G401.6 (cell line): ENCODE data around the gene GBGT1.

ENCODE experiments used
- FAIRE-seq: peaks from 2 replicates; lab custom pipeline; 2012; peaks lifted over from hg19 to GRCh38; lab: Jason Lieb, UNC

Gene GBGT1

GRCh38 chr9:133162861-133163503 lies 732 bp downstream of the GBGT1 start:
- FAIRE-seq, result no peak

- no peak for FAIRE-seq
These were observed 2.2 kb downstream of the GBGT1 start for GRCh38 chr9:133161547-133161950.

GRCh38 chr9:133160742-133161546 lies 2.8 kb downstream of the GBGT1 start:
- FAIRE-seq, result peak; percentile 83

- FAIRE-seq, result no peak
These were observed 5.0 kb downstream of the GBGT1 start for GRCh38 chr9:133158695-133159094.

- no peak for FAIRE-seq
These were observed 8.6 kb downstream of the GBGT1 start for GRCh38 chr9:133155156-133155555.

- FAIRE-seq, result no peak
These were observed 9.4 kb downstream of the GBGT1 start for GRCh38 chr9:133154097-133154989.

- FAIRE-seq, result no peak
These were observed 10.3 kb downstream of the GBGT1 start for GRCh38 chr9:133153227-133154096.

GRCh38 chr9:133151601-133152525 lies 11.9 kb downstream of the GBGT1 start:
- FAIRE-seq, result no peak

- no peak for FAIRE-seq
These were observed 12.7 kb downstream of the GBGT1 start for GRCh38 chr9:133151041-133151440.

GRCh38 chr9:133149130-133150015 lies 14.3 kb downstream of the GBGT1 start:
- FAIRE-seq, result no peak

GRCh38 chr9:133148199-133149129 lies 15.2 kb downstream of the GBGT1 start:
- FAIRE-seq, result no peak

GRCh38 chr9:133147412-133148198 lies 16.1 kb downstream of the GBGT1 start:
- no peak for FAIRE-seq

- no peak for FAIRE-seq
These were observed 16.8 kb downstream of the GBGT1 start for GRCh38 chr9:133146746-133147411.

- FAIRE-seq, result no peak
These were observed 18.5 kb downstream of the GBGT1 start for GRCh38 chr9:133144904-133145851.

GRCh38 chr9:133144142-133144903 lies 19.4 kb downstream of the GBGT1 start:
- FAIRE-seq, result no peak
